GM12864 (cell line): ENCODE results near the gene SS18L1.

Experiments used
- DNase-seq: peaks from one replicate; pipeline ENCODE4 v3.0.0-alpha.2; 2011; ENCODE audit warnings: low read depth
- H3K4me3 ChIP-seq: 2 replicates; pipeline ENCODE4 v1.5.1; 2011; ENCODE audit warnings: mild to moderate bottlenecking, low read depth, low read length, control low read depth
- CTCF ChIP-seq: IDR thresholded peaks from 2 replicates; pipeline ENCODE4 v1.5.1; 2011; ENCODE audit warnings: low read depth, mild to moderate bottlenecking, moderate library complexity, low read length, control low read depth, inconsistent platforms; ENCODE audit errors: missing control alignments

Gene SS18L1

DNA sequence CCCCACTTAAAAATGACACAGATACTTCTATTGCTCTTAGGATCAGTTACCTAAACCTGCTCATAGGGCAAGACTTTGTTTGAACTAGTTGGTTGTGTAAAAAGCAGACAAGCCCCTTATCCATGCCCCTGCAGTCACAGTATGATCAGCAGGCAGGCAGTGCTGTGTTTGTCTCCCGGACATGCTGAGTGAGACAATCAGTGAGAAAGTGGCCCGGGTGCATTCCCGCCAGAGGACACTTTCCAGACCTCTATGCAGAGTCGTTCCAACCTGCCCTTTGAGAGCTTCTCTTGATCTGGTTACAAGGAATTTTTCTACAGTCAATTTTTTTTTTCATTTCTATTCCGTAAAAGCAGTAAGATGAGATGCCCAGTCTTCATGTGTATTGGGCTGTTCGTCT lies 15.1 kb upstream of the SS18L1 start:
- no peak for DNase-seq
- H3K4me3 ChIP-seq, result no peak overlapping the region
- no peak for TF ChIP-seq CTCF

GRCh38 chr20:62129731-62130531 lies 13.6 kb upstream of the SS18L1 start:
- H3K4me3 ChIP-seq, result no peak overlapping the region
- no peak for DNase-seq
- TF ChIP-seq CTCF, result no peak

DNA sequence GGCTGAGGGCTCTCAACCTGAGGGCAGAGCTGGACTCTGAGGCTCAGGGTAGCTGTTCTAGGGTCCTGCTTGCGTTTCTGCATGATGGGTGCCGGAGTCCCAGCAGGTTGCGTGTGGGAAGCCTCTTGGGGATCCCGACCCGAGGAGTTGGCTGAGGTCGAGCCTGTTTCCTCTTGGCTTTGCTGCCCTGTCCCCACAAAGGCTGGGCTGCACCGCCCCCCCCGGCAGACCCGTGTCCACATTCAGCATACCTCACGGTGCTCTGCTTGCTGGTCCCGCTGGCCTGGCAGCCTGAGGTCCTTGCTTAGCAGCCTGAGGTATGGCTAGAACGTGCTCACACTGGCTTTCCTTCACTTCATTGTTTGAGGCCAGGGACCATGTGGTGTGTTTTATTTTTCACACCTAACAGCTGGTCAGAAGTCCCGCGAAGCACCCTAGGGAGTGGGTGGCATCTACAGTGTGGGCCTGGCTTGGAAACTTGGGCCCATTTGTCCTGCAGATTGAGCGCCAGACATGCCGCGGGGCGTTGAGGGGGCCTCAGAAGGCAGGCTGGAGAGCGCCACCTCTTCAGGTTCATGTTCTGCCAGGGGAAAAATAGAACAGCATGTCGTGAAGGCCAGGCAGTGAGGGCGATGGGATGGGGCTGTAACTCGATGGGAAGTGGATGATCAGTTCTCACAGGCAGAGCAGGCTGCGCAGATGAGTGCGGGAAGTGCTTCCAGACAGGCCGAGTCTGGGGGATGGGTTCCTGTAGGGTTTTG lies 11.8 kb upstream of the SS18L1 start:
- H3K4me3 ChIP-seq, result no peak overlapping the region
- no peak for DNase-seq
- TF ChIP-seq CTCF, result no peak

DNA sequence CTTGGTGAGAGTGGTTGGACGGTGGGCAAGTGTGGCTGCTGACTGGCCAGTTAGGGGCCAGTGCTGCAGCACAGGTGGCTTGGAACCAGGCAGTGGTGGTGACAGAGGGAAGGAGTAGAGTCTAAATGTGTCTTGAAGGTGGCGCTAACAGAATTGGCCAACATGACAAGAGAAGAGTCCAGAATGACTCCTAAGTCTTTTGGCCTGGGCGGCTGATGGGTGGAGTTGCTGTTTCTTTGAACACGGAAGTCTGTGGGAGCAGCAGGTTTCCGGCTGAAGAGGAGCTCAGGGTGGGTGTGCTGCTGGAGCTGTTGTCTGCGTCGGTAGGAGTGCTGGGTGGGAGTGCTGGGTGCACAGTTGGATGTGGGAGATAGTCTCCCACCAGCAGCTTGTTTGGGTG lies 11.1 kb upstream of the SS18L1 start:
- TF ChIP-seq CTCF, result no peak
- no peak overlapping the region for H3K4me3 ChIP-seq
- no peak for DNase-seq

- no peak for TF ChIP-seq CTCF
- no peak overlapping the region for H3K4me3 ChIP-seq
- DNase-seq, result no peak
Measured at GRCh38 chr20:62133051-62133845, 10.3 kb upstream of the SS18L1 start.

DNA sequence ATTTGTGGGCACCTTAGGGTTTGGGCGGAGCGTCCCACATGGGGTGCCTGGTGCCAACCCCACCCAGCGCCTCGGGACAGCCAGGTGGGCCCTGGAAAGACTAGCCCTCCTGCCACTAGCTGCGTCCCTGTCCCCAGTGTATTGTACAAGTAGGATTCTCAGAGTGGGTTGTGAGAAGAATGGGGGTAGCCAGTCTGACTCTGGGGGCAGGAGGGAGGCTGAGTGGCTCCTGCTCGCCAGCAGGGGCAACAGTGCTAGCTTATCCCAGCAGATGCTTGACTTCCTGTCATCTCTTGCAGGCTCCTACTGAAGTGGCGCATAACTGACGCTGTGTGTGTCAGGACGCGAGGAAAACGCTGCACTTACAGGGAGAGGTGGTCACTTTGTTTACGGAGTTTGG lies 9.7 kb upstream of the SS18L1 start:
- DNase-seq, result no peak
- no peak overlapping the region for H3K4me3 ChIP-seq
- peak; percentile 51 for TF ChIP-seq CTCF
